NCI-H82 (cell line): ENCODE results near the gene RPS8.
"Not testable (repeated sequence)": the region's sequence is repeated elsewhere in the genome, so short reads cannot be mapped to it uniquely, and the experiment has no call there.

Experiments
- DNase-seq: peaks from one replicate; lab custom pipeline; 2025; lab: John Stamatoyannopoulos, UW

The RPS8 gene

GRCh38 chr1:44780583-44781121 is 5.3 kb downstream of the RPS8 start:
- peak; percentile 58 for DNase-seq

- DNase-seq = no peak
Observed at GRCh38 chr1:44783697-44784093, 8.4 kb downstream of the RPS8 start.

- no peak for DNase-seq
Observed at GRCh38 chr1:44784094-44785028, 9.0 kb downstream of the RPS8 start.

- no peak for DNase-seq
Observed at GRCh38 chr1:44785029-44785380, 9.7 kb downstream of the RPS8 start.

- no peak for DNase-seq
Observed at GRCh38 chr1:44785501-44786137, 10.3 kb downstream of the RPS8 start.

- peak; percentile 61 for DNase-seq
Observed at GRCh38 chr1:44786138-44786840, 10.9 kb downstream of the RPS8 start.

- DNase-seq = no peak
Observed at GRCh38 chr1:44786841-44787426, 11.6 kb downstream of the RPS8 start.

- no peak for DNase-seq
Observed at GRCh38 chr1:44787506-44787905, 12.2 kb downstream of the RPS8 start.

- DNase-seq = no peak
Observed at GRCh38 chr1:44788120-44788860, 12.9 kb downstream of the RPS8 start, which contains the start of gene BEST4. BEST4 (minus strand) TSS chr1:44788170; CDS start chr1:44787705, 465 bp downstream.

GRCh38 chr1:44790968-44791801 is 15.8 kb downstream of the RPS8 start:
- no peak for DNase-seq

GRCh38 chr1:44792736-44793502 is 17.6 kb downstream of the RPS8 start:
- peak; percentile 52 for DNase-seq

GRCh38 chr1:44797886-44798285 is 22.5 kb downstream of the RPS8 start:
- DNase-seq = not testable (repeated sequence)

GRCh38 chr1:44798481-44799365 is 23.4 kb downstream of the RPS8 start:
- no peak for DNase-seq

- peak; percentile 100 for DNase-seq
Observed at GRCh38 chr1:44799770-44800584, 24.6 kb downstream of the RPS8 start, which contains the start of gene PLK3. PLK3 (plus strand) TSS chr1:44800377; CDS start chr1:44800464, 87 bp downstream.

- peak; percentile 79 for DNase-seq
Observed at GRCh38 chr1:44801491-44802305, 26.4 kb downstream of the RPS8 start.

- DNase-seq = peak; percentile 61
Observed at GRCh38 chr1:44802306-44803061, 27.1 kb downstream of the RPS8 start.
